LNCaP clone FGC (cell line): ENCODE measurements around the gene PHAF1.

ENCODE experiments used
- DNase-seq: peaks from one replicate; pipeline ENCODE4 v3.0.0-alpha.2; 2011; ENCODE audit warnings: low read depth
- H3K4me3 ChIP-seq: 2 replicates; pipeline ENCODE4 v1.5.1; 2011; ENCODE audit warnings: mild to moderate bottlenecking, low read depth, low read length, control low read depth
- TF ChIP-seq, protein P1 (sequence below): IDR thresholded peaks from 2 replicates; pipeline ENCODE4 v1.5.1; 2012; ENCODE audit warnings: mild to moderate bottlenecking; ENCODE audit not compliant: control insufficient read depth, insufficient read depth; ENCODE audit errors: extremely low read depth

The PHAF1 gene

DNA sequence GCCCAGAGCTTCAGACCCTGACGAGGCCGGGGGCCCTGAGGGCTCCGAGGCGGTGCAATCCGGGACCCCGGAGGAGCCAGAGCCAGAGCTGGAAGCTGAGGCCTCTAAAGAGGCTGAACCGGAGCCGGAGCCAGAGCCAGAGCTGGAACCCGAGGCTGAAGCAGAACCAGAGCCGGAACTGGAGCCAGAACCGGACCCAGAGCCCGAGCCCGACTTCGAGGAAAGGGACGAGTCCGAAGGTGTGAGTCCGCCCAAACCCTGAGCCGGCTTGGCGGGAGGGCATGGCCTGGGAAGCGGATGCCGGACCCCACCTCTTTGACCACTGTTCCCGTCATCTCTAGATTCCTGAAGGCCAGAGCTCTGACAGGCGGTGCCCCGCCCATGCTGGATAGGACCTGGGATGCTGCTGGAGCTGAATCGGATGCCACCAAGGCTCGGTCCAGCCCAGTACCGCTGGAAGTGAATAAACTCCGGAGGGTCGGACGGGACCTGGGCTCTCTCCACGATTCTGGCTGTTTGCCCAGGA lies 65.0 kb downstream of the PHAF1 start:
- H3K4me3 ChIP-seq: peak overlapping the region; percentile 52
- DNase-seq: no peak
- TF ChIP-seq, protein P1, sequence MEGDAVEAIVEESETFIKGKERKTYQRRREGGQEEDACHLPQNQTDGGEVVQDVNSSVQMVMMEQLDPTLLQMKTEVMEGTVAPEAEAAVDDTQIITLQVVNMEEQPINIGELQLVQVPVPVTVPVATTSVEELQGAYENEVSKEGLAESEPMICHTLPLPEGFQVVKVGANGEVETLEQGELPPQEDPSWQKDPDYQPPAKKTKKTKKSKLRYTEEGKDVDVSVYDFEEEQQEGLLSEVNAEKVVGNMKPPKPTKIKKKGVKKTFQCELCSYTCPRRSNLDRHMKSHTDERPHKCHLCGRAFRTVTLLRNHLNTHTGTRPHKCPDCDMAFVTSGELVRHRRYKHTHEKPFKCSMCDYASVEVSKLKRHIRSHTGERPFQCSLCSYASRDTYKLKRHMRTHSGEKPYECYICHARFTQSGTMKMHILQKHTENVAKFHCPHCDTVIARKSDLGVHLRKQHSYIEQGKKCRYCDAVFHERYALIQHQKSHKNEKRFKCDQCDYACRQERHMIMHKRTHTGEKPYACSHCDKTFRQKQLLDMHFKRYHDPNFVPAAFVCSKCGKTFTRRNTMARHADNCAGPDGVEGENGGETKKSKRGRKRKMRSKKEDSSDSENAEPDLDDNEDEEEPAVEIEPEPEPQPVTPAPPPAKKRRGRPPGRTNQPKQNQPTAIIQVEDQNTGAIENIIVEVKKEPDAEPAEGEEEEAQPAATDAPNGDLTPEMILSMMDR: no peak

DNA sequence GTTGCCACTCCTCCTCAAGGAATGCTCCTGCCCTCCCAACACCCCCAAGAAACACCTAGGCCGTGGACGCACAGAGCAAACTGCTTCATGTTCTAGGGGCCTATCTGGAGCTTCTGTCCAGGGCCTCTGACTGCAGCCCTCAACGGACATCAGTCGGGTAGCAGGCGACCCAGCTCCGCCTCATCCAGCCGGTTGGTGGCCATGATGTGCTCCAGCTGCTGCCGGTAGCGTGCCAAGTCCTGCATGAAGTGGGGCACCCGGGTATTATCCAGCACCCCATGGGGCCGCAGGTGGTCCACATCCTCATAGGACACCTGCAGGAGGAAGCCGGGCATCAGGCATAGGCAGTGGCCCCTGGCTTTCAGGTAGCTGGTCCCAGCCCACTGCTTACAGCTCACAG lies 66.9 kb downstream of the PHAF1 start:
- TF ChIP-seq, protein P1: no peak
- H3K4me3 ChIP-seq: no peak overlapping the region
- no peak for DNase-seq

DNA sequence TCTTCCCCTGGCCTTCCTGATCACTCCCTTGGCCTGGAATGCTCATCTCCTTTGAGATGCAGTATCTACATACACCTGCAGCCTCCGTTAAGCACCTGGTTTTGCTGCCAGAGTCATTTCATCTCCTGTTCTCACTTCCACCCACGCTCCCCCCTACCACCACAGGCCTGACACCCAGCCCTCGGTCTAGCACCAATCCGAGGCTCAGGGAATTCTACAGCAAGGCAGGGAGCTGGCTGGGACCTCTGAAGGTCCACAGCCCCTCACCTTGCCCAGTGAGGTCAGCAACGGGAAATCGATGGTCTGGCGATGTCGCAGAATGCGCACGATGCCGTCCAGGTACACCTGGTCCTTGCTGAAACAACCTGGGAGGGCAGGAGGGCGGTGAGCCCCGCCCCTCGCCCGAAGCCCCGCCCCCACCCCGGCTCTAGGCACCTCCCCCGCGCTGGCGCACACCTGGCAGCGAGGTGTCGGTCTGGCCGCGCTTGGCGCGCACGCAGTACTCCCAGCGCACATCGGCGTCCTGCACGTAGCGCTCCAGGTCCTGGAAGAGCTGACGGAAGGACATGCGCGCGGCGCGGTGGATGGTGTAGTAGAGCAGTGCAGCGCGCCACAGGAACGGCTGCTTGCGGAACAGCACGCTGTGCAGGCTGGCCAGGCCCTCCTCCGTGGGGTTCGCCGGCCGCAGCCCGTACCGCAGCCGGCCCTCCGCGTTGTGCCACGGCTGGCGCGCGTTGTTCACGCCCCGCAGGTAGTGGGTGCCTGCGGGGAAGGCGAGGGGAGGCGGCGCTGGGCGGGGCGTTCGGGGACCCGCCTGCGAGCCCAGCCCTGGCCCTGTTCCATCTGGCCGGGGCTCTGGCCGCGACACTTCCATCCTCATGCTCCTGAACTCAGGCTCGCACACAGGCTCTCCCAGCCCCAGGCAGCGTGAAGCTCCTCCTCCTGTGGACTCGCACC lies 68.3 kb downstream of the PHAF1 start:
- DNase-seq: peak; percentile 96

DNA sequence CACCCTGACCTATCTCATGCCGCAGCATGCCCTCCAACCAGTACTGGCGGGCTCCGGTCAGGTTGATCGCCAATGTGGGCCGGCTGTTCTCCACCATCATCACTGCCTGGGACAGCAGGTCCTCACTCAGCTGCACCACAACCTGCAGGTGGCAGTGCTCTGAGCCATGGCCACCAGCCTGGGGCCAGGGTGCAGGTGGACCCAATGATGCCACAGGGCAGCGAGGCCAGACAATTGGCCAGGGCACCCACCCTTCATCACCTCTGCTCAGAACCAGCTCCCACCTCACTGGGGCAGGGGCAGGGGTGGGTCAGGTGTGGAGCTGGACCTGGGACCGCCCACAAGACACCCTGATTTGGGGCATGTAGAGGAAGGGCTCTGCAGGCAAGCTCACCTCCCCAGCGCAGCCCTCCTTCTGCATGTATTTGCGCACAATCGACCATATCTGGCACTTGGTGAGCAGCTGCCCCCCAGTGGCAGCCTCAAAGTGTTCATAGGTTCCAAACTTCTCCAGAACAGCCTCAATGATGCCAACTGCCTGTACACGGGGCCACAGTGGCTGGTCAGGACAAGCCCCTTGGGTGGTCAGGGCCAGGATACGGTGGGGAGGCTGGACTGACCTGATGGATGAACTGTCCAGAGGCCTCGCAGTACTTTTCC lies 69.8 kb downstream of the PHAF1 start:
- no peak overlapping the region for H3K4me3 ChIP-seq
- TF ChIP-seq, protein P1: peak; percentile 47
- DNase-seq: no peak

More for the DNA sequence above, 68.3 kb downstream of the PHAF1 start:
- TF ChIP-seq, protein P1: no peak
- H3K4me3 ChIP-seq: peak overlapping the region; percentile 52

DNA sequence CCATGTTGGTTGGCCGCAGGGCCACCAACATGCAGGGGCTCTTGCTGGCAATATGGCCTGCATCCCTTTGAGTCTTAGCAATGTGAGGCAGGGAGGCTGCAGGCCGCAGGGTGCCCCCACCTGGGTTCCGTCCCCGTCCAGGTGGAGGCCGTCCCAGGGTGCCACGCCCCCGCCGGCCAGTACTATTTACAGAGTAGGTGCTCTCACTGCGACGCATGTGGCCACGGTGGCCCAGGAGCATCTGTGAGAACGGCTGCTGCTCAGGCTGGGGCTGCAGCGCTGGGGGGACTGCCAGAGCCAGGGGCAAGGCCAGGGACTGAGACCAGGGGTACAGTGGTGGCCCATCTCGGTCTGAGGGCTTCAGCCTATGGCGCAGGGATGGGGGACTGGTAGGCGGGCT lies 70.4 kb downstream of the PHAF1 start:
- H3K4me3 ChIP-seq: no peak overlapping the region
- DNase-seq: no peak
- TF ChIP-seq, protein P1: no peak

DNA sequence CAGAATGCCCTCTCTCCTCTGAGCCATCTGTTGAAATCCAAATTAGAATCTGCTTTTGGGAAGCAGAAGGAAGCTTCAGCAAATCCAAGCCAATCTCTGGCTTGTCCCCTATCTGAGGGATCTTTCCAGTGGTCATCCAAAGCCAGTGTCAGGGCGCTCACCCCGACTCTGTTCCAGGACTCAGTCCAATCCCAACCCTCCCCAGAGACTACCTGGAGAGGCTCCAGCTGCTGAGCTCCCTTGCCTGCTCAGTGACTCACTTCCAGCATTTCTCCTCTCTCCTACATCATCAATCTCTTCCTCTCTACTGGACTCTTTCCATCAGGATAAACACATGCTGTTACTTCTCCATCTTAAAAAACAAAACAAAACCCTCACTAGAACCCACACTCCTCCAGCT lies 71.6 kb downstream of the PHAF1 start:
- TF ChIP-seq, protein P1: no peak
- no peak for DNase-seq
- H3K4me3 ChIP-seq: no peak overlapping the region
